Thoracic aorta (tissue), 2 donors: ENCODE measurements around the gene ZNF135. TPM values are rescaled to one million over a fixed set of nuclear protein-coding genes. Genes with fewer than 3 reads are reported as not detected.

Experiments used
- ATAC-seq: fragments of 150-250 bp; one replicate; pipeline ENCODE4 v1.8.0; 2017; ENCODE audit warnings: low read depth; ENCODE audit not compliant: insufficient number of reproducible peaks, low FRiP score
- DNase-seq: peaks from one replicate; pipeline ENCODE4 v3.0.0-alpha.2; 2020; ENCODE audit warnings: low spot score
- H3K27ac ChIP-seq, 2 donors: fragments of 200-600 bp; sonication (generic); 1 replicate in 1 of 2; 2 replicates in 1 of 2; pipeline ENCODE4 v1.5.1; 2016; ENCODE audit warnings: mild to moderate bottlenecking in 2 of 2, moderate library complexity in 2 of 2
- H3K27me3 ChIP-seq: fragments of 200-600 bp; sonication (generic); replicated peaks from 2 replicates; pipeline ENCODE4 v1.6.0; 2016; ENCODE audit warnings: mild to moderate bottlenecking; ENCODE audit not compliant: insufficient read depth
- H3K36me3 ChIP-seq: fragments of 200-600 bp; sonication (generic); one replicate; pipeline ENCODE4 v1.5.1; 2016
- H3K4me1 ChIP-seq, 2 donors: fragments of 200-600 bp; sonication (generic); 1 replicate in 1 of 2; 2 replicates in 1 of 2; pipeline versions ENCODE4 v1.5.1 to v1.6.0; 2016; ENCODE audit warnings: low read depth in 2 of 2, mild to moderate bottlenecking in 1 of 2; ENCODE audit not compliant: control insufficient read depth in 1 of 2
- H3K4me3 ChIP-seq: fragments of 200-600 bp; sonication (generic); 2 replicates; pipeline ENCODE4 v1.5.1; 2016; ENCODE audit warnings: mild to moderate bottlenecking
- H3K9me3 ChIP-seq: fragments of 200-600 bp; sonication (generic); 2 replicates; pipeline ENCODE4 v1.5.1; 2016
- CTCF ChIP-seq: fragments of 200-600 bp; sonication (generic); IDR thresholded peaks from one replicate; pipeline ENCODE4 v1.5.1; 2019; ENCODE audit warnings: antibody characterized with exemption
- total RNA-seq, 2 donors: library from RNA; depleted of rRNA; stranded (reverse); fragments of >200 nt; gene quantifications; one replicate each; pipeline versions ENCODE4 v1.1.0 to v1.2.3, GENCODE V29; 2016

ZNF135 gene
- 1 to 10 TPM; 7.6 to 9.5 TPM for total RNA-seq

DNA sequence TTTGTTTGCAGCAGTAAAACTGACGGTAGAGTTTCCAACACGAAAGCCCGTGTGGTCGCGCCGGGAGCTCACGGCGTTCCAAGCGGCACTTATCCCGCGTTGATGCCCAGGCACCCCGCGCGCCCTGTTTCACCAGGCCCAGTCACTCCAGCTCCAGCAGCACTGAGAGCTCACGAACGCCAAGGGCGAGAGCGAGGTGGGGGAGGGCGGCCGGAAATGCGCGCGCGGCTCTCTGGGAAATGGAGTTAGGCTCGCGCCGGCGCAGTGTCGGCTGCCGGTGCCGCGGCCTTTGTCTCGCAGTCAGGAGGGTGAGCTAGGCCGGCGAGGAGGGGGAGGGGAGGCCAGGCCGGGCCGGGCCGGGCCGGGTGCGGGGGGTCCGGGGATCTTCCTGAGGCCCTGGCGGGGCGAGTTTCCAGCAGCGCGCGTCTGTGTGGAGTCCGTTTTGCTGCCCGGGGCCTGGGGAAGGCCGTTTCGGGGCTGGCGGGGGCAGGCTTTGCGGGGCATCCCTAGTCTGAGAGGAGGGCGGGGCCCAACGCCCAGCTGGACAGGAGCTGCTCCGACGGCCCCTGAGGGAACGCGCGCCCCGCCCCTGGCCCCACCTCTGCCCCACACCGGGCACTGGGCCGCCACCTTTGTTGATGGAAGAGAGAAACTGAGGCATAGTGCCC lies at the start of gene ZNF135:
TSS of gene ZNF135 (plus strand) at position 280 of the 668 bp plus-strand sequence. CDS start 721 bp downstream, outside the sequence.
- Histone ChIP-seq H3K27ac (peak within 1 kb of the TSS; percentile 85 to 89), H3K27me3 (no peaks in the 10 kb centered on the region), H3K9me3 (peaks cover 9% of the 10 kb centered on the region), H3K36me3 (peaks cover 8% of the 10 kb centered on the region), H3K4me1 (peaks cover 0 to 8% of the 10 kb centered on the region in 2 donors), H3K4me3 (peak within 1 kb of the TSS; percentile 88)
- no peak for TF ChIP-seq CTCF
- DNase-seq (peak; percentile 52), ATAC-seq (peak; percentile 89)

- peaks cover 82% of the 10 kb centered on the region for H3K9me3 ChIP-seq
- no peak for TF ChIP-seq CTCF
- H3K27ac ChIP-seq, result no peak overlapping the region
- H3K36me3 ChIP-seq, result peaks cover 13% of the 10 kb centered on the region
- DNase-seq (no peak), ATAC-seq (no peak)
- H3K27me3 ChIP-seq, result no peaks in the 10 kb centered on the region
- peak overlapping the region; percentile 53 for H3K4me3 ChIP-seq
- no peaks in the 10 kb centered on the region for H3K4me1 ChIP-seq
Measured at GRCh38 chr19:58009301-58009665, 49.8 kb upstream of the ZNF135 start.

DNA sequence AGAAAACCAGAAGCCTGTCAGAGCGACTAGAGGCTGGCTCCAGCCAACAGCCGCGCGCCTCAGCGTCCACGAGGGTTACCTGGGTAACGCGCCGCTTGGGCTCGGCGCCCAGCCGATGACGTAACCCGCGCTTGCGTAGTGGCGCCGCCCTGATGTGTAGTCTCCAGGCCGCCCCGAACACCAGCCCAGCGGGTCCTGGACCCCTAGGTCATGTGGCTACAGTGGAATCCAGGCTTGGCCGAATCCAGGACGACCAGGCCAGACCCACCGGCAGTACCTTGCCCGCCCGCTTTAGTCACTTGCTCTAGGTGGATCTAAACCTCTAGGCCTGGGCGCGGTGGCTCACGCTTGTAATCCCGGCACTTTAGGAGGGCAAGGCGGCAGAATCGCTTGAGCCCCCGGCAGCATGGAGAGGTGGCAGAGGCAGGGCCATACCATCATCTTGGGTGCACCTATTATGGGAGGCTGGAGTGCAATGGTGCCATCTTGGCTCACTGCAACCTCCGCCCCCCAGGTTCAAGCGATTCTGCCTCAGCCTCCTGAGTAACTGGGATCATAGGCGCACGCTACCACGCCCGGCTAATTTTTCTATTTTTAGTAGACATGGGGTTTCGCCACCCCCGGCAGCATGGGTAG lies 49.3 kb upstream of the ZNF135 start:
- H3K36me3 ChIP-seq, result peaks cover 9% of the 10 kb centered on the region
- H3K9me3 ChIP-seq, result peaks cover 78% of the 10 kb centered on the region
- H3K27me3 ChIP-seq, result no peaks in the 10 kb centered on the region
- H3K4me3 ChIP-seq, result peak overlapping the region; percentile 53
- no peak for TF ChIP-seq CTCF
- no peaks in the 10 kb centered on the region for H3K4me1 ChIP-seq
- H3K27ac ChIP-seq, result no peak overlapping the region
- ATAC-seq, result no peak
- peak; percentile 26 for DNase-seq

- Histone ChIP-seq H3K27me3 (no peaks in the 10 kb centered on the region), H3K9me3 (peaks cover 75% of the 10 kb centered on the region), H3K4me3 (no peak overlapping the region), H3K27ac (no peak overlapping the region), H3K36me3 (peaks cover 9% of the 10 kb centered on the region), H3K4me1 (no peaks in the 10 kb centered on the region)
- no peak for TF ChIP-seq CTCF
- no peak for DNase-seq
- ATAC-seq, result no peak
Measured at GRCh38 chr19:58010507-58010906, 48.6 kb upstream of the ZNF135 start.

DNA sequence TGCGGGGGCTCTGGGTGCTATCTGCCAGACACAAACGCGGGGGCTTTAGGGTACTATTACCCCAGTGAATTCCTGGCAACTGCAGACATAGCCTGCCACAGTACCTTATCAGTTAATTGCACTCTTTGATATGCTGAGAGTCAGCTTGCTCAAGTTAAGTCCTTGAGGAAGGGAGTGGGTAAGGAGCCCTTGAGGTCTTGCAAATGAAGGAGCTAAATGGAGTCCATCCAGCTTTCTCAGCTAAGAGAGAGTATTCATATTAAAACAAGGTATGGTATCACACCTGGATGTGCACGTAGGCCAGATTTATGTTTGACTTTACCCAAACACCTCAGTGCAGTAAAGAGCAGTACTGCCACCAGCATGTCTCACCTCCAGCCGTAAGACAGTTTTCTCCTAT lies 44.9 kb upstream of the ZNF135 start:
- H3K27ac ChIP-seq, result no peak overlapping the region
- no peaks in the 10 kb centered on the region for H3K36me3 ChIP-seq
- DNase-seq, result no peak
- TF ChIP-seq CTCF, result no peak
- H3K9me3 ChIP-seq, result peaks cover 38% of the 10 kb centered on the region
- ATAC-seq, result no peak
- H3K4me1 ChIP-seq, result no peaks in the 10 kb centered on the region
- H3K4me3 ChIP-seq, result no peak overlapping the region
- no peaks in the 10 kb centered on the region for H3K27me3 ChIP-seq
